GM19328 (cell line): ENCODE measurements around the gene CD4.

Experiments used
- ATAC-seq: cut with Tn5 transposase; IDR thresholded peaks from one replicate; pipeline ENCODE4 v1.9.1; 2021; ENCODE audit warnings: mild to moderate bottlenecking, moderate library complexity; ENCODE audit not compliant: unreplicated experiment

The CD4 gene

DNA sequence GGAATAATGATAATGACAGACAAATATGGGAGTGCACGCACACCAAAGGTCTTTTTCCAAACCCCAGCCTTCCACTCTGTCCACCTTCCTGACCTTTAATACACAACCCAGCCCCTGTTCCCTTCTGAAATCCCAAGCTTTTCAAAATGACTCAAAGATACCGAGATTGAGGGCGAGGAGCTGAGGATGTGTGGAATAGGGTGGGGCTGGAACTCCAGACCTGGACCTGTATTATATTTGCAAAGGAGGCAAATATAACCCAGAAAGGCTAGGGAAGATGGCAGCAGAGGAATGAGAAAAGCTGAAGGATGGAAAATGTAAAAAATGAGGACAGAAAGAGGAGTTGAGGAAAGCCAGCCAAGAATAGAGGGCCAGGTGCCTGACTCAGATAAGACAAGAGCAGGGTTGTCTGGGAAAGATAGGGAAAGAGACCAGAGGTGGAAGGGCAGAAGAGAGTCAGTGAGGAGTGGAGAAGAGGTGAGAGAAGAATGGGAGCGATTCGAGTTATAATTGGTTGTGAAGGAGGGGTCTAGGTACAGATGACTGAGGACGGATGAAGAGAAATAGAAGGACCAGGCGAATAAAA lies 24.2 kb upstream of the CD4 start:
- ATAC-seq: no peak

GRCh38 chr12:6765634-6766581 lies 23.4 kb upstream of the CD4 start, which contains the start of gene PTMS:
Gene PTMS (plus strand): TSS chr12:6766363. CDS start chr12:6766706, 343 bp downstream.
- ATAC-seq: no peak

- no peak for ATAC-seq
Measured at GRCh38 chr12:6766651-6767349, 22.5 kb upstream of the CD4 start.

DNA sequence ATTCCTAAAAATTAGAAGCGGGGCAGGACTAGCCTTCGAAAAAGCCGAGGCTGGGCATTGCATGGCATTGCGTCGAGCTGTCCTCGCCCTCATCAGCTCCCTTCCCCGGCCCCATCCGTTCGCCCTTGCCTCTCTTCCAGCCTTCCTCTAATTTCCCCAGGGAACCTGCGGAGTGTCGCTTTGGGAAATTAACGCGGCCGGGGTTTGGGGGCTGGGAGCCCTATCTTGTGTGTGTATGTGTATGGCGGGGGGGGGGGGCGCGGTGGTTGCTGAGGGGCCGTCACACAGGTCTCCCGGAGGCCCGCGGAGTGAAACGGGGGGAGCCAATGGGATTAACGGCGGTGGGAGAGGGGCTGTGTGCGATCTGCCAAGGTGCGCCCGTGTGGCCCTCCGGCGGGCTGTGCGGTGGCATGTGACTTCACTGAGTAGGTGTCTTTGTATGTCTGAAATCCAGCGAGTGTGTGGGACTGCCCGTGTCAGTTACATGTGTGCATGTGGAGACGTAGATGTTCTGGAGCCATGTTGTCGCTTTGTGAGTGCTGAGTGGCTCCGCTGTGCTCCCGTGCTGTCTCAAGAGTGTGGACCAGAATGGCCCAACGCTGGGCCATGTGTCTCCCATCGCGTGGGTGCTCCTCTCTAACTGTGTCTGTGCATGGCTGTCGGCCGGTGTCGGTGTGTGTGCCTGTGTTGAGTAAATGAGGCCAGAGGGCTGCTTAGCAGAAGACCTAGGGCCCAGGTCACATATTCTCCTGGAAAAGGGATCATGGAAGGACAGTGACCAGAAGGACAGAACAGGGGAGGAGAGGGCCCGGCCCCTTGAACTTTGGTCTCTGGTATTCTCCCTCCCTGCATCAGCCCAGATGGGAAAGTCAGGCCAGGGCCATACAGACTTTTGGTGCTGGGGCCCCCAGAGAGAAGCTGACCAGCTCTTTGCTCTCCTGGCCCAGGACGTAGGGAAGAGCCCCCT lies 21.7 kb upstream of the CD4 start:
- no peak for ATAC-seq

- no peak for ATAC-seq
Measured at GRCh38 chr12:6768437-6768914, 20.9 kb upstream of the CD4 start.

GRCh38 chr12:6768990-6769389 lies 20.3 kb upstream of the CD4 start:
- ATAC-seq: no peak

DNA sequence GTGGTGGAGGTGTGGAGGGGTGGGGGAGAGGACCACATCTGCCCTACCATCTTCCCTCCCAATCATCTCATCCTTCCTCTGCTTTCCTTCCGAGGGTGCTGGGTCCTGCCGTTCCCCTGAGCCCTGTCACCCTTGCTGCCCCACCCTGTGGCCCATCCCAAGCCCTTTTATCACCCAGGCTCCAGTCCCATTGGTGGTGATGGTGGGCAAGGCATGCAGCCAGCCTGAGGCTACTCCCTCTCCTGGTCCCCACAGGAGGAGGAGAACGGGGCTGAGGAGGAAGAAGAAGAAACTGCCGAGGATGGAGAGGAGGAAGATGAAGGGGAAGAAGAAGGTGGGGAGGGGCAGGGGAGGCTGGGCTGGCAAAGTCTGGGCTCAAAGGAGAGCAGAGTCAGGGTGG lies 19.7 kb upstream of the CD4 start:
- no peak for ATAC-seq

DNA sequence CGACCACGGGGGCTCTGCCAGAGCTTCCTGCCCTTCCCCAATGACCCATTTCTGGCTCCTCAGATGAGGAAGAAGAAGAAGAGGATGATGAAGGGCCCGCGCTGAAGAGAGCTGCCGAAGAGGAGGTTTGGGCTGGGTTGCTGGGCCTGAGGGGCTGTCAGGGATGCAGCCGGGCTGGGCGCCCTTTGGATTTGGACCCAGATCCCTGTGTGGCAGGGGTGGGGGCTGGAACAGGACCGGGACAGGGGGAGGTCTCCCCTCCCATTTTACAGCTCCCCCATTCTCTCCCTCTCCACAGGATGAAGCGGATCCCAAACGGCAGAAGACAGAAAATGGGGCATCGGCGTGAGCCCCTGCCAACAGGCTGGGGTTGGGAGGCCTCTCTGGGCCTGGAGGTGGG lies 19.2 kb upstream of the CD4 start:
- no peak for ATAC-seq

- ATAC-seq: no peak
Measured at GRCh38 chr12:6770600-6770999, 18.7 kb upstream of the CD4 start.

DNA sequence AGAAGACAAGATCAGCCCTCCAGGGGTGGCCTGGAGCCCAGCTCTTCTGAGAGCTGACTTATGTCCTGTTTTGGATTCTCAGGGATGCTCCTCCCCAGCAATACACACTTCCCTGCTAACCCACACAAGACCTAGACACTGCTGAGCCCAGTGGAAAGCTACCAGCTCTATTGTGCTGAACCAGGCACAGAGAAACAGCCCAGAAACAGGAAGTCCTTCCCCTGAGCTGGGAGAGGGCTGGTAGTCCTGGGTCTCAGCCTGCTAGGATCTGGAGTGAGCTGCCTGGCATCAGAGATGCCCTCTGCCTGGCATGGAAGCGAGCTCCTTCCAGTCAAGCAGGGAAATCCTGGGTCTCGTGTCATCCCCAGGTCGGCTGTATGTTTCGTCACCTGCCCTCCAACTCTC lies 18.2 kb upstream of the CD4 start:
- no peak for ATAC-seq

- no peak for ATAC-seq
Measured at GRCh38 chr12:6771509-6772330, 17.6 kb upstream of the CD4 start.

DNA sequence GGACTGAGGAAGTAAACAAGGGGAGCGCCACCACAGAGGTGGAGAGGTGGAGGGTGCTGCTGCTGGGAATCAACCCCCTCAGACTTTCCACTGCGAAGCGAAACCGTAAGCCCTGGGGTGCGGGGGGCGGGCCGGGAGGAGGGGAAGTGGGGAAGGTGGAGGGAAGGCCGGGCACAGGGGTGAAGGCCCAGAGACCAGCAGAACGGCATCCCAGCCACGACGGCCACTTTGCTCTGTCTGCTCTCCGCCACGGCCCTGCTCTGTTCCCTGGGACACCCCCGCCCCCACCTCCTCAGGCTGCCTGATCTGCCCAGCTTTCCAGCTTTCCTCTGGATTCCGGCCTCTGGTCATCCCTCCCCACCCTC lies 17.0 kb upstream of the CD4 start, which contains the start of gene LAG3:
LAG3 (plus strand) TSS at position 190 of the 365 bp plus-strand sequence. CDS start 333 bp downstream, outside the sequence.
- no peak for ATAC-seq

DNA sequence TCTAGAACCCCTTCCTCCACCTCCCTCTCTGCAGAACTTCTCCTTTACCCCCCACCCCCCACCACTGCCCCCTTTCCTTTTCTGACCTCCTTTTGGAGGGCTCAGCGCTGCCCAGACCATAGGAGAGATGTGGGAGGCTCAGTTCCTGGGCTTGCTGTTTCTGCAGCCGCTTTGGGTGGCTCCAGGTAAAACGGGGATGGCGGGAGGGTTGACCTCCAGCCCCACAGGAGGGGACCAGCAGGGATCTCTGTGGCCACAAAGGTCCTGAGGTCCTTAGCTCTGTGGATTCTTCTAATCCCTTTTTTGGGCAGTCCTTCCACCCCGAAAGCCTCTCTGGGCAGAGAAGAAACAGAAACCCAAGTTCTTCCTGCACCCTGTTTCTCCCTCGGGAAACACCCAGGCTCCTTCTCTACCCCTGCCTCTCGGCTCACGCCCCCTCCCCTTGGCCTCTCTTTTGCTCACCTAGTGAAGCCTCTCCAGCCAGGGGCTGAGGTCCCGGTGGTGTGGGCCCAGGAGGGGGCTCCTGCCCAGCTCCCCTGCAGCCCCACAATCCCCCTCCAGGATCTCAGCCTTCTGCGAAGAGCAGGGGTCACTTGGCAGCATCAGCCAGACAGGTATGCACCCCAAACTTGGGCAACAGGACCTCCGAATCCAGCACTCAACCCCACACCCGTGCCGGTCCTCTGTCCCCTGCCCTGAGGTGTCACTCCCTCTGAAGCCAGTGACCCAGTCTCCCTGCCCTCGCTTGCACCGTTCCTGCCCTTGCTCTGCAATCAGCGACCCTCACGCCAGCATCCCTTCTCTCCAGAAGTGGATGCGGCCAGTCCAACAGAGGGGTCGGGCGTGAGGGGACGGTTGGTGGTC lies 16.4 kb upstream of the CD4 start:
- ATAC-seq: no peak

GRCh38 chr12:6773590-6774351 lies 15.6 kb upstream of the CD4 start:
- ATAC-seq: no peak

- ATAC-seq: no peak
Measured at GRCh38 chr12:6774499-6775062, 14.7 kb upstream of the CD4 start.

DNA sequence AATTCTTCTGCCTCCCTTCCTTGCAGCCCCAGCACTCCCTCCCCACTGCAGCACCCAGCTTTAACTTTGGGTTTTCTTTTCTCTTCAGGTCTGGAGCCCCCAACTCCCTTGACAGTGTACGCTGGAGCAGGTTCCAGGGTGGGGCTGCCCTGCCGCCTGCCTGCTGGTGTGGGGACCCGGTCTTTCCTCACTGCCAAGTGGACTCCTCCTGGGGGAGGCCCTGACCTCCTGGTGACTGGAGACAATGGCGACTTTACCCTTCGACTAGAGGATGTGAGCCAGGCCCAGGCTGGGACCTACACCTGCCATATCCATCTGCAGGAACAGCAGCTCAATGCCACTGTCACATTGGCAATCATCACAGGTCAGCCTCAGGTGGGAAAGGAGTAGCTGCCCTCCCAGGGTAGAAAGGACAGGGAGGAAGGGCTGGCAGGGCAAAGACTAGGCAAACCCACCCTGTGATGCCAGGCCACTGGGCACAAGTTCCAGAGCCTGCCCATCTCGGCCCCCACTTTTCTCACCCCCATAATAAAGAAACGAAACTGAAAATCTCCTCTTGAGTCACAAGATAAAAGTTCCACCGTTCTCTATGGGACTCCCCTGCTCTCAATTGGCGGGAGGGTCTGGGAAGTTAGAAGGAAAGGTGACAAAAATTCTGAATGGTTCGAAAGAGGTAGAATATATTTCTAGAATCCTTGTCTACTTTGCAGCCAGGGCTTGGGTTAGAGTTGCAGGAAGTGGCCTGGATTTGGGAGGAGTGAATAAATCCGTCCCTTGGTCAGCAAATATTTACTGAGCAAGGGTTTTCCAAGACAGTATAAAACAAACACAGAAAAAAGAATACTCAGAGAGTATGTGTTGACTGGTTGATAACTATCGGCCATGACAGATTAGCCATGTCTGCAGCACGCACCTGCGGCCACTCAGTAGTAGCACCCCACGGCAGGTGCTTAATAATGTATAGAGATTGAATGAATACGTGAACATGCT lies 13.8 kb upstream of the CD4 start:
- no peak for ATAC-seq
